GM12878 (cell line): ENCODE data around the gene ALDH3A2. TPM values are rescaled to one million over a fixed set of nuclear protein-coding genes. Genes with fewer than 3 reads are reported as not detected.

Experiments
- ATAC-seq: fragments of 200-7000 bp; cut with Tn5 transposase; 3 replicates; pipeline ENCODE4 v1.9.1; 2020; ENCODE audit warnings: mild to moderate bottlenecking, moderate library complexity
- BruUV-seq: library from RNA; stranded (reverse); fragments of 400-500 nt; replicated peaks from 2 replicates; lab custom pipeline; 2021; lab: Mats Ljungman, UMichigan
- CTCF ChIA-PET: fragments of 300-600 bp; sonication (Branson Sonifier 250); formaldehyde crosslinking; extraction: SDS; loops from one replicate; lab custom pipeline; 2021; ENCODE audit warnings: inconsistent platforms; lab: Yijun Ruan, JAX
- POLR2A ChIA-PET: fragments of 350-600 bp; formaldehyde crosslinking; extraction: SDS; loops from one replicate; lab custom pipeline; 2021; ENCODE audit warnings: inconsistent platforms; lab: Charles Lee
- RAD21 ChIA-PET: fragments of 300-600 bp; sonication (Branson Sonifier 250); formaldehyde crosslinking; loops from one replicate; lab custom pipeline; 2023; ENCODE audit warnings: antibody characterized with exemption; ENCODE audit not compliant: unreplicated experiment; lab: Charles Lee
- SMC1A ChIA-PET: fragments of 300-600 bp; sonication (Branson Sonifier 250); formaldehyde crosslinking; loops from one replicate; lab custom pipeline; 2023; ENCODE audit not compliant: unreplicated experiment, uncharacterized antibody; lab: Charles Lee
- DNase-seq: peaks from one replicate; pipeline ENCODE4 v3.0.0-alpha.2; 2011; ENCODE audit warnings: low read depth, low spot score
- FAIRE-seq: peaks from 3 replicates; lab custom pipeline; 2011; peaks lifted over from hg19 to GRCh38; lab: Jason Lieb, UNC
- H2AFZ ChIP-seq: 2 replicates; pipeline ENCODE4 v1.6.0; 2011; ENCODE audit warnings: low read depth, low read length, control low read depth; ENCODE audit not compliant: control insufficient read depth
- H3K27ac ChIP-seq: 2 replicates; pipeline ENCODE4 v1.5.1; 2011; ENCODE audit warnings: control low read depth; ENCODE audit not compliant: control insufficient read depth, insufficient read depth
- H3K27me3 ChIP-seq, 2 experiments: replicated peaks in 1 of 2; 2 replicates each; pipeline versions ENCODE4 v1.6.0 to v1.6.1; 2011; ENCODE audit warnings: low read length in 1 of 2; ENCODE audit not compliant: control insufficient read depth in 2 of 2, insufficient read depth in 2 of 2
- H3K36me3 ChIP-seq, 2 experiments: 2 replicates each; pipeline ENCODE4 v1.5.1; 2011; ENCODE audit warnings: low read length in 1 of 2; ENCODE audit not compliant: control insufficient read depth in 2 of 2, insufficient read depth in 2 of 2
- H3K4me1 ChIP-seq: 2 replicates; pipeline ENCODE4 v1.6.1; 2011; ENCODE audit warnings: mild to moderate bottlenecking, low read length, moderate library complexity, mixed read lengths; ENCODE audit not compliant: control insufficient read depth, insufficient read depth
- H3K4me2 ChIP-seq: 2 replicates; pipeline ENCODE4 v1.6.0; 2011; ENCODE audit warnings: control low read depth; ENCODE audit not compliant: control insufficient read depth, insufficient read depth
- H3K4me3 ChIP-seq: fragments of 200-600 bp; sonication (generic); 2 replicates; pipeline ENCODE4 v1.5.1; 2016
- H3K79me2 ChIP-seq: 2 replicates; pipeline ENCODE4 v1.6.0; 2011; ENCODE audit warnings: low read length; ENCODE audit not compliant: control insufficient read depth, insufficient read depth
- H3K9ac ChIP-seq: 2 replicates; pipeline ENCODE4 v1.8.0; 2011; ENCODE audit warnings: low read length, control low read depth, mixed read lengths; ENCODE audit not compliant: control insufficient read depth, insufficient read depth
- H3K9me3 ChIP-seq: replicated peaks from 3 replicates; pipeline ENCODE4 v1.5.1; 2011; ENCODE audit warnings: mild to moderate bottlenecking, low read length; ENCODE audit not compliant: control insufficient read depth, insufficient read depth
- H4K20me1 ChIP-seq: 2 replicates; pipeline ENCODE4 v1.6.0; 2011; ENCODE audit not compliant: control insufficient read depth, insufficient read depth
- ESRRA ChIP-seq: IDR thresholded peaks from 2 replicates; pipeline ENCODE4 v1.6.1; 2012; ENCODE audit warnings: mild to moderate bottlenecking, low read length, improper control_type of control experiment
- HSF1 ChIP-seq: fragments of 150-350 bp; IDR thresholded peaks from 2 replicates; pipeline ENCODE4 v1.6.1; 2014; ENCODE audit warnings: mild to moderate bottlenecking, low read depth, low read length
- SUPT20H ChIP-seq: IDR thresholded peaks from 2 replicates; pipeline ENCODE4 v1.6.1; 2011; ENCODE audit warnings: low read depth, mild to moderate bottlenecking, low read length, moderate library complexity, borderline replicate concordance; ENCODE audit not compliant: control insufficient read depth
- USF2 ChIP-seq: IDR thresholded peaks from 2 replicates; pipeline ENCODE4 v1.6.1; 2011; ENCODE audit warnings: low read depth, low read length, improper control_type of control experiment, borderline replicate concordance
- ZNF217 ChIP-seq: fragments of 450-650 bp; IDR thresholded peaks from 2 replicates; pipeline ENCODE4 v1.6.1; 2017; ENCODE audit warnings: antibody characterized with exemption, mild to moderate bottlenecking
- WGBS: methylation state at CpG from one replicate; pipeline ENCODE4 v1.1.6; 2016; ENCODE audit warnings: low lambda C conversion rate; ENCODE audit not compliant: insufficient replicate concordance, insufficient coverage; ENCODE audit errors: missing lambda C conversion rate; 5-methylcytosine and 5-hydroxymethylcytosine counted together
- in situ Hi-C: fragments of 300-500 bp; cut with MboI; formaldehyde crosslinking; loops from 9 replicates; pipeline ENCODE4 v1.14.3; 2018; ENCODE audit warnings: mixed read lengths
- intact Hi-C: fragments of 100-400 bp; cut with micrococcal nuclease; formaldehyde crosslinking; loops from one replicate; pipeline ENCODE4 v1.14.2; 2022; ENCODE audit not compliant: unreplicated experiment
- polyA plus RNA-seq, 11 experiments: library from polyadenylated mRNA; depleted of rRNA in 4 of 11; unstranded in 6 of 11; stranded (reverse) in 5 of 11; fragments of >200 nt; fragmentation: Nextera tagmentation in 4 of 11; fragmentation: Illumina TruSeq in 1 of 11; extraction: Ambion mirVana in 4 of 11; extraction: Trizol in 1 of 11; gene quantifications; 1 replicate in 1 of 11; 2 replicates in 10 of 11; pipeline versions ENCODE4 v1.2.1 to v1.2.3, GENCODE V29; 2011 to 2016; ENCODE audit warnings: inconsistent platforms in 2 of 11, missing spikeins in 2 of 11, low read depth in 1 of 11
- total RNA-seq, 4 experiments: library from RNA; depleted of rRNA in 3 of 4; stranded (reverse); fragments of >200 nt in 3 of 4; fragmentation: Illumina TruSeq in 1 of 4; extraction: Trizol in 1 of 4; gene quantifications; 2 replicates each; pipeline versions ENCODE4 v1.2.1 to v1.2.3, GENCODE V29; 2013 to 2021
- TF ChIP-seq, protein P1 (sequence below): fragments of 450-650 bp; IDR thresholded peaks from 2 replicates; pipeline ENCODE4 v1.6.1; 2018; ENCODE audit warnings: mild to moderate bottlenecking, low read depth, moderate library complexity; ENCODE audit not compliant: partially characterized antibody
- TF ChIP-seq, protein P2 (sequence below): fragments of 450-650 bp; formaldehyde crosslinking; IDR thresholded peaks from 2 replicates; pipeline ENCODE4 v1.4.0; 2022; ENCODE audit warnings: mild to moderate bottlenecking, moderate library complexity

Gene ALDH3A2
- total and polyA plus RNA-seq, 10 of the 15 experiments (the other 5 are each of a cell fraction or from before 2014, with no cell fraction given): 5.0 to 37.0 (median 26.1) TPM

- in situ Hi-C loops (no loop called here), intact Hi-C loops (no loop called here)
- Histone ChIP-seq H3K4me1 (no peaks in the 10 kb centered on the region), H3K4me2 (no peak overlapping the region), H3K9ac (no peak overlapping the region), H3K4me3 (no peak overlapping the region), H3K27ac (no peak overlapping the region), H3K36me3 (no peaks in the 10 kb centered on the region), H4K20me1 (no peaks in the 10 kb centered on the region), H3K27me3 (0 out of 4 replicates have a peak, but pooled peaks cover 0 to 4% of the 10 kb centered on the region in 2 experiments), H3K9me3 (no peaks in the 10 kb centered on the region; the same call in 2 of the 3 replicates), H2AFZ (no peak overlapping the region), H3K79me2 (no peaks in the 10 kb centered on the region)
- CTCF ChIA-PET: interaction anchor here (0.7 kb wide), 1 partner anchor 26 kb away, joined by 3 read pairs; no protein-coding TSS in a partner anchor
- RAD21 ChIA-PET: no interaction called here
- no peak for TF ChIP-seq ZNF217
- TF ChIP-seq, protein P1, sequence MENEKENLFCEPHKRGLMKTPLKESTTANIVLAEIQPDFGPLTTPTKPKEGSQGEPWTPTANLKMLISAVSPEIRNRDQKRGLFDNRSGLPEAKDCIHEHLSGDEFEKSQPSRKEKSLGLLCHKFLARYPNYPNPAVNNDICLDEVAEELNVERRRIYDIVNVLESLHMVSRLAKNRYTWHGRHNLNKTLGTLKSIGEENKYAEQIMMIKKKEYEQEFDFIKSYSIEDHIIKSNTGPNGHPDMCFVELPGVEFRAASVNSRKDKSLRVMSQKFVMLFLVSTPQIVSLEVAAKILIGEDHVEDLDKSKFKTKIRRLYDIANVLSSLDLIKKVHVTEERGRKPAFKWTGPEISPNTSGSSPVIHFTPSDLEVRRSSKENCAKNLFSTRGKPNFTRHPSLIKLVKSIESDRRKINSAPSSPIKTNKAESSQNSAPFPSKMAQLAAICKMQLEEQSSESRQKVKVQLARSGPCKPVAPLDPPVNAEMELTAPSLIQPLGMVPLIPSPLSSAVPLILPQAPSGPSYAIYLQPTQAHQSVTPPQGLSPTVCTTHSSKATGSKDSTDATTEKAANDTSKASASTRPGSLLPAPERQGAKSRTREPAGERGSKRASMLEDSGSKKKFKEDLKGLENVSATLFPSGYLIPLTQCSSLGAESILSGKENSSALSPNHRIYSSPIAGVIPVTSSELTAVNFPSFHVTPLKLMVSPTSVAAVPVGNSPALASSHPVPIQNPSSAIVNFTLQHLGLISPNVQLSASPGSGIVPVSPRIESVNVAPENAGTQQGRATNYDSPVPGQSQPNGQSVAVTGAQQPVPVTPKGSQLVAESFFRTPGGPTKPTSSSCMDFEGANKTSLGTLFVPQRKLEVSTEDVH: no peak
- TF ChIP-seq USF2: no peak
- TF ChIP-seq SUPT20H: no peak
- TF ChIP-seq HSF1: no peak
- TF ChIP-seq, protein P2, sequence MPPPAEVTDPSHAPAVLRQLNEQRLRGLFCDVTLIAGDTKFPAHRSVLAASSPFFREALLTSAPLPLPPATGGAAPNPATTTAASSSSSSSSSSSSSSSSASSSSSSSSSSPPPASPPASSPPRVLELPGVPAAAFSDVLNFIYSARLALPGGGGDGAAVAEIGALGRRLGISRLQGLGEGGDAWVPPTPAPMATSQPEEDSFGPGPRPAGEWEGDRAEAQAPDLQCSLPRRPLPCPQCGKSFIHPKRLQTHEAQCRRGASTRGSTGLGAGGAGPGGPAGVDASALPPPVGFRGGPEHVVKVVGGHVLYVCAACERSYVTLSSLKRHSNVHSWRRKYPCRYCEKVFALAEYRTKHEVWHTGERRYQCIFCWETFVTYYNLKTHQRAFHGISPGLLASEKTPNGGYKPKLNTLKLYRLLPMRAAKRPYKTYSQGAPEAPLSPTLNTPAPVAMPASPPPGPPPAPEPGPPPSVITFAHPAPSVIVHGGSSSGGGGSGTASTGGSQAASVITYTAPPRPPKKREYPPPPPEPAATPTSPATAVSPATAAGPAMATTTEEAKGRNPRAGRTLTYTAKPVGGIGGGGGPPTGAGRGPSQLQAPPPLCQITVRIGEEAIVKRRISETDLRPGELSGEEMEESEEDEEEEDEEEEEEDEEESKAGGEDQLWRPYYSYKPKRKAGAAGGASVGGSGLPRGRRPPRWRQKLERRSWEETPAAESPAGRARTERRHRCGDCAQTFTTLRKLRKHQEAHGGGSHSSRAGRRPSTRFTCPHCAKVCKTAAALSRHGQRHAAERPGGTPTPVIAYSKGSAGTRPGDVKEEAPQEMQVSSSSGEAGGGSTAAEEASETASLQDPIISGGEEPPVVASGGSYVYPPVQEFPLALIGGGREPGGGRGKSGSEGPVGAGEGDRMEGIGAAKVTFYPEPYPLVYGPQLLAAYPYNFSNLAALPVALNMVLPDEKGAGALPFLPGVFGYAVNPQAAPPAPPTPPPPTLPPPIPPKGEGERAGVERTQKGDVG (CRISPR knock-in tag): no peak
- TF ChIP-seq ESRRA: no peak
- no peak for DNase-seq
- BruUV-seq: no TSS peak
- POLR2A ChIA-PET: no interaction called here
- FAIRE-seq: no peak
- 22% methylated on average over 2 of the region's 2 CpGs for WGBS
- no peak for ATAC-seq
- SMC1A ChIA-PET: no interaction called here
Measured at GRCh38 chr17:19619705-19620325, 28.7 kb upstream of the ALDH3A2 start.
